Measurements from ENCODE around the gene FSCN2.

FSCN2 gene

DNA sequence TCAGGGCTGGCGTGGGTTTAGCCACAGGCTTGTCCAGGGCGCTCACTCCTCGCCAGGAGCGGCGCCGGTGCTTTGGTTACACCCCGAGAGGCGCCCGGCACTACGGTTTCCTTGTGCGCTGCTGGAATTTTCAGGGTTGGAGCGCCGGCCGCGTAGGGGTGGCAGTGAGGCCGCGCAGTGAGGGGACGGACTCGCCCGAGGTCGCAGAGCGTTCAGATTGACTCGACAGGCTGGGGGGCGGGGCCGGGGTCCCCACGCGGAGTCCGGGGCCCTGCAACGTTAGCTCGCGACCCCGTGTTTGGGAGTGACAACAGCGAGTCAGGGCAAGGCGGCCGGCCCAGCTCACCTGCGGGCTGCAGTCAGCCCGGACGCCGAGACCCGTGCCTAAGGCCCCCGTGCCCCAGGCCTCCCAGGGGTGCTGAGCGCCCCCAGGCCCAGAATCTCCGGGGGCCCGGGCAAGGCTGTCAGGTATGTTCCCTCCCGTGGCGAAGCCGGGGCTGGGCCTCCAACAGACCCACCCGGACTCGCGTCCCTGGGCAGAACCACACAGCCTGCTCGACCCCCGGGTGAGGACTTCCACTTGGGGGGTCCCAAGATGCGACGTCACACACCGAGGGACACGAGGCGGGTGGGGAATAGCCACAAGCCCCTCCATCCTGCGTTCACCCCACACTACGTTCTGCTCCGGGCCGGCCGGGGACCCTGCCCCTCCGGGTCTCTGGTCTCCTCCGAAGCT, 14.3 kb upstream of the FSCN2 start:
- TF ChIP-seq, protein P1, sequence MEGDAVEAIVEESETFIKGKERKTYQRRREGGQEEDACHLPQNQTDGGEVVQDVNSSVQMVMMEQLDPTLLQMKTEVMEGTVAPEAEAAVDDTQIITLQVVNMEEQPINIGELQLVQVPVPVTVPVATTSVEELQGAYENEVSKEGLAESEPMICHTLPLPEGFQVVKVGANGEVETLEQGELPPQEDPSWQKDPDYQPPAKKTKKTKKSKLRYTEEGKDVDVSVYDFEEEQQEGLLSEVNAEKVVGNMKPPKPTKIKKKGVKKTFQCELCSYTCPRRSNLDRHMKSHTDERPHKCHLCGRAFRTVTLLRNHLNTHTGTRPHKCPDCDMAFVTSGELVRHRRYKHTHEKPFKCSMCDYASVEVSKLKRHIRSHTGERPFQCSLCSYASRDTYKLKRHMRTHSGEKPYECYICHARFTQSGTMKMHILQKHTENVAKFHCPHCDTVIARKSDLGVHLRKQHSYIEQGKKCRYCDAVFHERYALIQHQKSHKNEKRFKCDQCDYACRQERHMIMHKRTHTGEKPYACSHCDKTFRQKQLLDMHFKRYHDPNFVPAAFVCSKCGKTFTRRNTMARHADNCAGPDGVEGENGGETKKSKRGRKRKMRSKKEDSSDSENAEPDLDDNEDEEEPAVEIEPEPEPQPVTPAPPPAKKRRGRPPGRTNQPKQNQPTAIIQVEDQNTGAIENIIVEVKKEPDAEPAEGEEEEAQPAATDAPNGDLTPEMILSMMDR (IDR thresholded peaks at IDR 0.05; ENCODE audit: insufficient read depth, low read length, poor library complexity, severe bottlenecking): no peak
- no peaks in the 10 kb centered on the region for H3K27me3 ChIP-seq (replicated peaks; ENCODE audit: control insufficient read depth, insufficient read depth, low read length)
- peaks cover 28% of the 10 kb centered on the region for H3K36me3 ChIP-seq (ENCODE audit: control insufficient read depth, insufficient read depth, low read length)
- peak; percentile 73 for DNase-seq (ENCODE audit: extremely low read depth, insufficient read length)
- peak overlapping the region; percentile 89 for H3K4me3 ChIP-seq (replicated peaks; ENCODE audit: low read depth, low read length)

DNA sequence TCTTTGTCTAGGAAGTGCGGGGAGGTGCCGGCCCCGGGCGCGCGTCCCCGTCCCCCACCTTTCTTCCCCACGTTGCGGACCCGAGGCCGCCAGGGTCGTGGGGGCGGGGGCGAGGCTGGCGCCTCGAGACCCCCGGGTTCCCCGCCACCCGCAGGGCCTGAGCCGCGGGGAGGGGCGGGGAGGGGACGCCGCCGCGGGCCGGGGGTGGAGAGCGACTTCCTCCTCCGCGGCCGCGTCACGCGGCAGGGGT, 13.8 kb upstream of the FSCN2 start:
- Histone ChIP-seq H3K27me3 (replicated peaks; ENCODE audit: control insufficient read depth, insufficient read depth, low read length) (no peaks in the 10 kb centered on the region), H3K4me3 (replicated peaks; ENCODE audit: low read depth, low read length) (peak overlapping the region; percentile 89), H3K36me3 (ENCODE audit: control insufficient read depth, insufficient read depth, low read length) (peaks cover 26% of the 10 kb centered on the region)
- no peak for DNase-seq (ENCODE audit: extremely low read depth, insufficient read length)
- TF ChIP-seq, protein P1 (IDR thresholded peaks at IDR 0.05; ENCODE audit: insufficient read depth, low read length, poor library complexity, severe bottlenecking): no peak

DNA sequence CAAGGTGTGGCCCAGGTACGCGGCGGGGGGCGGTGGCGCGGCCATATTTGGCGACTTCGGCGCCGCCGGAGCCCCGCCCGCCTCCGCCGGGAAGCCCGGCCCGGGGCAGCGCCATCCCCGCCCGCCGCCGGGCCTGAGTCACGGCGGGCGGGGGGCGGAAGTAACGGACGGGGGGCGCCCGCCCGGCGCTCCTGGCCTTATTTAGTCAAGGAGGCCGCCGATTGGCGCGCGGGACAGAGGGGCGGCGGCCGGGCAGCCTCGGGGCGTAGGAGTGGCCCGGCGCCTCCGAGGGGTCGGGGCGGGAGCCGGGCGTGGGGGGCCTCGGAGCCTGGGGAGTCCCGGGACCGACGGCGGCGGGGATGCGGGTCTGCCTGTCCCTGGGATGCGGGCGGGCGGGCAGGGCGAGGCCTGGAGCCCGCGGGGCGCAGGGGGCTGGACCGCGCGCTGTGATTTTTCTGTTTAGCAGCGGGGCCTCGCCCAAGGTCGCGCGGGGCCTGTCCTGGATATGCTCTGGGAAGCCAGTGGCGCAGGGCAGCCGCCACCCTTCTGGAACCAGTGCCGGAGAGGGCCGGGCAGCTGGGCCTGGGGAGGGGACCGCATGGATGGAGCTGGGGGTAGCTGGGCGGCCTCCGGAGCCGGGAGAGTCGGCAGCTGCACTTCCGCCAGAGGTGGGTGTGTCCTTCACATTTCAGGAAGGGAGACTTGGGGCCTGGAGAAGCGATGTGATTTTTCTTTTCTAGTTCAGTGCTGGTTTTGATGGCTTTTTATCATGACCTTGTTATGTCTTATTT, 13.2 kb upstream of the FSCN2 start:
- TF ChIP-seq, protein P1 (IDR thresholded peaks at IDR 0.05; ENCODE audit: insufficient read depth, low read length, poor library complexity, severe bottlenecking): no peak
- H3K27me3 ChIP-seq (replicated peaks; ENCODE audit: control insufficient read depth, insufficient read depth, low read length): no peaks in the 10 kb centered on the region
- peak; percentile 91 for DNase-seq (ENCODE audit: extremely low read depth, insufficient read length)
- peaks cover 22% of the 10 kb centered on the region for H3K36me3 ChIP-seq (ENCODE audit: control insufficient read depth, insufficient read depth, low read length)
- peak overlapping the region; percentile 89 for H3K4me3 ChIP-seq (replicated peaks; ENCODE audit: low read depth, low read length)

DNA sequence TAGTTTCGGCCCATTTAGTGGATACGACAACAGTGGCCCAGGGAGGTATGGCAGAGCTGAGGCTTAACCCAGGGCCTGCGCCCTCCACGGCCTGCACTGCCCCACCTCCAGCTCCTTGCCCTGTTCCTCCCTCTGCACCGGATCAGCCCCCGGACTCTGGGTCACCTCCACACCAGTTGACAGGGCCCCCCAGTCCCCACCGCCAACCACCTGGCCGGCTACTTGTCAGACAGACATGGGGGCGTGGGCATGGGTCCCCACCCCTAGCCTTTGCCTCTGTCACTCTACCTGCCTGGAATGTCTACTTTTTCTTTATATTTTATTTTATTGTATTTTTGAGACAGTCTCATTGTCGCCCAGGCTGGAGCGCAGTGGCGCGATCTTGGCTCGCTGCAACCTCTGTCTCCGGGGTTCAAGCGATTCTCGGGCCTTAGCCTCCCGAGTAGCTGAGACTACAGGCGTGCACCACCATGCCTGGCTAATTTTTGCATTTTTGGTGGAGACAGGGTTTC, 12.6 kb upstream of the FSCN2 start:
- peak overlapping the region; percentile 89 for H3K4me3 ChIP-seq (replicated peaks; ENCODE audit: low read depth, low read length)
- no peaks in the 10 kb centered on the region for H3K27me3 ChIP-seq (replicated peaks; ENCODE audit: control insufficient read depth, insufficient read depth, low read length)
- TF ChIP-seq, protein P1 (IDR thresholded peaks at IDR 0.05; ENCODE audit: insufficient read depth, low read length, poor library complexity, severe bottlenecking): no peak
- peaks cover 16% of the 10 kb centered on the region for H3K36me3 ChIP-seq (ENCODE audit: control insufficient read depth, insufficient read depth, low read length)
- no peak for DNase-seq (ENCODE audit: extremely low read depth, insufficient read length)

DNA sequence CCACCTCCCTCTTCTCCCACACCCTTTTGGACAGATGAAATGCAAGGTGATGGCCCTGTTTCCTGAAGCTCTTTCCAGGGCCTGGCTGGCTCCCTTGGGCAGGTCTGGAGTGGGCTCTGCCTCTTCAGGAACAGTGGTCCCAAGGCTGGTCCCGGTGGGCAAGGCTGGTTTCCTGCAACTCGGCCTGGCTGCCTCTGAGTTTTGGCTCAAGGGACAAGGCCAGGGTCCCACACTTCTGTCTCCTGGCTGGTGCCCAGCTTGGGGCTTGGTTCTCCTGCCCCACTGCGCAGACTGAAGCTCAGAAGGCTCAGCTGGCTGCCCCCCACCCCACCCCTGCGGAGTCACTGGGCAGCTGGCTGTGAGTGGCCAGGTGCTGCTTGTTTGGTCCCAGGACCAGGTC, 11.7 kb upstream of the FSCN2 start:
- H3K4me3 ChIP-seq (replicated peaks; ENCODE audit: low read depth, low read length): peak overlapping the region; percentile 89
- H3K27me3 ChIP-seq (replicated peaks; ENCODE audit: control insufficient read depth, insufficient read depth, low read length): no peaks in the 10 kb centered on the region
- TF ChIP-seq, protein P1 (IDR thresholded peaks at IDR 0.05; ENCODE audit: insufficient read depth, low read length, poor library complexity, severe bottlenecking): no peak
- H3K36me3 ChIP-seq (ENCODE audit: control insufficient read depth, insufficient read depth, low read length): peaks cover 7% of the 10 kb centered on the region
- DNase-seq (ENCODE audit: extremely low read depth, insufficient read length): peak; percentile 28
